IPS-NIHi11 (cell line): Measurements from ENCODE around the gene GBP6.
"Not testable (repeated sequence)": the region's sequence is repeated elsewhere in the genome, so short reads cannot be mapped to it uniquely, and the experiment has no call there.

Source experiments
- DNase-seq: peaks from one replicate; pipeline ENCODE4 v3.0.0; 2012; ENCODE audit warnings: mixed read lengths, low spot score

Gene GBP6

GRCh38 chr1:89373810-89374209 lies 10.0 kb downstream of the GBP6 start:
- DNase-seq = not testable (repeated sequence)

- no peak for DNase-seq
These were observed 14.1 kb downstream of the GBP6 start for GRCh38 chr1:89378001-89378400.

- no peak for DNase-seq
These were observed 17.8 kb downstream of the GBP6 start for GRCh38 chr1:89381618-89382017.

GRCh38 chr1:89382479-89382878 lies 18.6 kb downstream of the GBP6 start:
- no peak for DNase-seq

GRCh38 chr1:89383185-89383584 lies 19.3 kb downstream of the GBP6 start:
- no peak for DNase-seq

GRCh38 chr1:89390707-89391106 lies 26.8 kb downstream of the GBP6 start:
- no peak for DNase-seq

GRCh38 chr1:89391686-89392085 lies 27.8 kb downstream of the GBP6 start:
- DNase-seq = no peak

GRCh38 chr1:89394851-89395250 lies 31.0 kb downstream of the GBP6 start:
- no peak for DNase-seq

- no peak for DNase-seq
These were observed 33.0 kb downstream of the GBP6 start for GRCh38 chr1:89396902-89397301.

GRCh38 chr1:89405275-89405929 lies 41.5 kb downstream of the GBP6 start:
- no peak for DNase-seq

GRCh38 chr1:89407360-89407759 lies 43.5 kb downstream of the GBP6 start:
- no peak for DNase-seq

- not testable (repeated sequence) for DNase-seq
These were observed 43.9 kb downstream of the GBP6 start for GRCh38 chr1:89407768-89408167.

GRCh38 chr1:89425056-89425455 lies 61.2 kb downstream of the GBP6 start:
- no peak for DNase-seq

GRCh38 chr1:89429062-89429461 lies 65.2 kb downstream of the GBP6 start:
- no peak for DNase-seq

GRCh38 chr1:89429681-89430080 lies 65.8 kb downstream of the GBP6 start:
- not testable (repeated sequence) for DNase-seq

- no peak for DNase-seq
These were observed 69.6 kb downstream of the GBP6 start for GRCh38 chr1:89433421-89433820.

GRCh38 chr1:89434058-89434780 lies 70.4 kb downstream of the GBP6 start:
- not testable (repeated sequence) for DNase-seq
